Chondrocyte (in vitro differentiated cells): ENCODE data around the gene ACBD6. TPM values are rescaled to one million over a fixed set of nuclear protein-coding genes. Genes with fewer than 3 reads are reported as not detected.

Experiments
- DNase-seq: peaks from one replicate; pipeline ENCODE4 v3.0.0; 2021; ENCODE audit warnings: mixed read lengths, low spot score
- H3K27ac Mint-ChIP-seq: one replicate; pipeline ENCODE4 v1.8.0; 2021; ENCODE audit warnings: mild to moderate bottlenecking, moderate library complexity, mixed read lengths; ENCODE audit not compliant: unreplicated experiment
- H3K27me3 Mint-ChIP-seq: 2 replicates; pipeline ENCODE4 v1.8.0; 2021; ENCODE audit warnings: low read depth, mixed read lengths
- H3K36me3 Mint-ChIP-seq: 2 replicates; pipeline ENCODE4 v1.8.0; 2021; ENCODE audit warnings: low read depth, mixed read lengths
- H3K4me1 Mint-ChIP-seq: 2 replicates; pipeline ENCODE4 v1.8.0; 2021; ENCODE audit warnings: low read depth, mild to moderate bottlenecking, mixed read lengths
- H3K4me3 Mint-ChIP-seq: one replicate; pipeline ENCODE4 v1.8.0; 2021; ENCODE audit warnings: mild to moderate bottlenecking, moderate library complexity, mixed read lengths; ENCODE audit not compliant: unreplicated experiment
- H3K9me3 Mint-ChIP-seq: 2 replicates; pipeline ENCODE4 v1.8.0; 2021; ENCODE audit warnings: low read depth, mixed read lengths
- CTCF ChIP-seq: fragments of 200-600 bp; sonication (generic); IDR thresholded peaks from 2 replicates; pipeline ENCODE4 v1.5.0; 2021; ENCODE audit warnings: antibody characterized with exemption, mild to moderate bottlenecking, moderate library complexity
- total RNA-seq: library from RNA; stranded (reverse); gene quantifications from 3 replicates; pipeline ENCODE4 v1.2.1, GENCODE V29; 2021

ACBD6 gene
- total RNA-seq, 1 donor from 2014 or later: 43.4 TPM

DNA sequence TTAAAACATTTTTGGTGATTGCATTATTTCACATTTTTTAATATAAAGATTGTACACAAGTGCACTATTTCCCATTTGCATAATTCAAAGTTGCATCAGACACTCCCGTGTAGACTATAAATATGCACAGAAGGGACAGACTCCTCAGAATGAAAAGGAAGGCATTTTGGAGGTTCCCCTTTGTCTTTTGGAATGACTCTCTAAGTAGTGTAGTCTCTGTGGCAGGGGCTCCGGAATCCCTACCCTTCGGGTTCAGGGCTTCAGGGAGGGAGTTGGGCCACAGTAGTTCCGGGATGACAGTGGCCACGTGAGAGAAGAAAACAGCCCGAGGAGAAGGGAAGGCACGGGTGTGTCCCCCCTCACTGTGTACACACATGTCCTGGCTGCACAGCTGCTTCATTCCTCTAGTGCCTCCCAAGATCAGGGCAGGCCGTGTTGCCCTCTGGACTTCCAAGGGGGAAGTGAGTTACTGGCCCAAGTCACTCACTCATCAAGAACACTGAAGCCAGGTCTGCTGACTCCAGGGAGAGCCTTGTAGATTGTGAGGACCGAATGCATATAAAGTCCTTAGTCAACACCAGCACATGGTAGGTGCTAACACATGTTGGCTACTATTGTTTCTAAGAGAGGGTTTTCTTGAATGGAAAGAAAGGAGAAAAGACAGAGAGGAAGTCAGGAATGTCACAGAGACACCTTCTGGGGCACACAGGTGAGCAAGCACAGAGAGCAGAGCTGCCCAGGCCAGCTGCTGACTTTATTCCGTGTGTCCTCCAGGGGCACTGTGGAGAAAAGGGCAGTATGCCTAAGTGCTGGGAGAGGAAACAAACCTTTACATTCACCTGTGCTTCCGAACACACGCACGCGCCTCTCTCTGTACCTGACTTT is 232.5 kb downstream of the ACBD6 start:
- Mint-ChIP-seq H3K4me1 (no peaks in the 10 kb centered on the region), H3K4me3 (no peak overlapping the region), H3K36me3 (peaks cover 2% of the 10 kb centered on the region), H3K27me3 (no peaks in the 10 kb centered on the region), H3K27ac (no peak overlapping the region), H3K9me3 (no peaks in the 10 kb centered on the region)
- TF ChIP-seq CTCF: peak; percentile 41
- DNase-seq: peak; percentile 47

DNA sequence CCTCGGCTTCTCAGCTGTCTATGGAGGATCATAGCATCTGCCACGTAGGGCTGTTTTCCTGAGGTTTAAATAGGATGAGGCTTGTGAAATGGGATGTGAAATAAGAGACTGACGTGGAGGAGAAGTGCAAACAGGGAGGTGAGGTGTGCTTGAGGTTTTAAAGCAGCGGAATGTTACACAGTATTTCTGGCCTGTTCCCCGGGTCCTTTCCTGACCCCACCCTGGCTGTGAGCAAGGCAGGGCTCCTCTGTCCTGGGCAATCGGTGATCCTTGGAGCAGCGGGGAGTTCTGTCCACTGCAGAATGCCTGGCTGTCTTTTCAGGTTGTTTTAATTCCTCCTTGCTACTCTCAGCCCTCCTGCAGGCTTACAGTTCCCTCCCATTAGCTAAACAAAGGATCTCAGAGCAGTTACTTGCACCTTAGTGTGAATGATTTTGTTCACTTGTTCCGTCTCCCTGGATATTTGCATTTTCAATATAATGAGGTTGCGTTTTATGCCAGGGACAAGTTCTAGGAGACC is 233.8 kb downstream of the ACBD6 start:
- Mint-ChIP-seq H3K36me3 (no peaks in the 10 kb centered on the region), H3K9me3 (no peaks in the 10 kb centered on the region), H3K27ac (no peak overlapping the region), H3K4me1 (no peaks in the 10 kb centered on the region), H3K27me3 (no peaks in the 10 kb centered on the region), H3K4me3 (no peak overlapping the region)
- no peak for DNase-seq
- no peak for TF ChIP-seq CTCF

DNA sequence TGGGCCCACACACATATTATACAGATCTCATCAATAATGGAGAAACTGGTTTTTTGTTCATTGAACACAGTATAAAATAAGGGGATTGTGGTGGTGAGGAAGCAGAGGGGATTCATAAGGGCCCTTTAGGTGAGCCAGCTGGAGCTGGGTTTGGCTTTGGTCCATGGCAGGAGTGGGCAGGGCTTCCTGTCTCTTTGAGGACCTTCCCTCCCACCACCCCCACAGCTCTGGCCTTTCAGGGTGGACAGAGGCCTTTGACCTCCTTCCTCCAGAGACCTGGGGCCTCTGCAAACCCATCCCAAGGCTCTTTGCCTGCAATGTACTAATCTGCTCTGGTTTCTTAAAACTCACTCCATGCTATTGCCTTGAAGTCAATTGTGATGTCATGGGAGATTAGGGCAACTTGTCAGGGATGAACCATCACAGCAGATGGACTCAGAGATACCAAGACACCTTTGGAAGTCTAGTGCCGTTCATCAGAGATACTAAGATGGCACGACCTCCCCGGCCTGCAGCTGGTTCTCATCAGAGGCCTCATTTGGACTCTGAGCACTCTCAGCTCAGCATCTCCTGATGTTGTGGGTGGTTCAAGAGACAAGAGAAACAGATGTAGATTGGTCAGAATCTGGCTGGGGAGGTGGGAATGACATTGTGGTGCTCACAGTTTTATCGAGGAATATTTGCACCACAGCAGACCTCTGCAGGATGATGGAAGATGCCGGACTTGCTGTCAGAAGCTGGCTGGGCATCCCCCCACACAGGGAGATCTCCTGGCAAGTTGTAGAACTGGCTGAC is 234.4 kb downstream of the ACBD6 start:
- Mint-ChIP-seq H3K27ac (no peak overlapping the region), H3K4me3 (no peak overlapping the region), H3K36me3 (no peaks in the 10 kb centered on the region), H3K4me1 (peaks cover 3% of the 10 kb centered on the region), H3K9me3 (no peaks in the 10 kb centered on the region), H3K27me3 (no peaks in the 10 kb centered on the region)
- DNase-seq: no peak
- TF ChIP-seq CTCF: no peak

DNA sequence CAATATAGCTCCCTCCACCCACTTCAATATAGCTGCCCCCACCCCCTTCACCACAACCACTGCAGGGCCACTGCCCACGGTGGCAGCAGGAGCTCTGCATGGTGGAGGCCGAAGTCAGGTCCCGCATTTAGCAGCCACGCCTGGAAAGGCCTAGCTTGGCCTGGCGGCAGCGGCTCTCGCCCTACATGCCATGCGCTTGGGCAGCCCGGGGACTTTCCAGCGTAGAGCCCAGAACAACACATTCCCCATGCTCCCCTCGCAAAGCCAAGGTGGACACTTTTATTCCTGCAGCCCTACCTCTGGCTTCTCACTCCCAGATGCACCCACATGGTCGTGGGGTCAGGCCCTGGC is 235.2 kb downstream of the ACBD6 start:
- Mint-ChIP-seq H3K27ac (no peak overlapping the region), H3K36me3 (no peaks in the 10 kb centered on the region), H3K27me3 (no peaks in the 10 kb centered on the region), H3K4me3 (no peak overlapping the region), H3K9me3 (no peaks in the 10 kb centered on the region), H3K4me1 (peaks cover 10% of the 10 kb centered on the region)
- DNase-seq: no peak
- TF ChIP-seq CTCF: no peak
